GM06990 (cell line): ENCODE measurements around the gene ZACN.

ENCODE experiments used
- DNase-seq: peaks from one replicate; pipeline ENCODE4 v3.0.0-alpha.2; 2011; ENCODE audit not compliant: insufficient read length; ENCODE audit errors: extremely low read depth
- H3K27me3 ChIP-seq: replicated peaks from 2 replicates; pipeline ENCODE4 v1.6.0; 2011; ENCODE audit warnings: low read length; ENCODE audit not compliant: control insufficient read depth, insufficient read depth
- H3K36me3 ChIP-seq: 2 replicates; pipeline ENCODE4 v1.5.1; 2011; ENCODE audit warnings: low read length; ENCODE audit not compliant: control insufficient read depth, insufficient read depth
- H3K4me3 ChIP-seq: replicated peaks from 2 replicates; pipeline ENCODE4 v1.5.1; 2011; ENCODE audit warnings: low read depth, mild to moderate bottlenecking, control low read depth, low read length
- TF ChIP-seq, protein P1 (sequence below): IDR thresholded peaks from 2 replicates; pipeline ENCODE4 v1.5.1; 2011; ENCODE audit warnings: low read length, control low read depth, mild to moderate bottlenecking, inconsistent platforms; ENCODE audit not compliant: insufficient read depth, poor library complexity, severe bottlenecking

The ZACN gene

DNA sequence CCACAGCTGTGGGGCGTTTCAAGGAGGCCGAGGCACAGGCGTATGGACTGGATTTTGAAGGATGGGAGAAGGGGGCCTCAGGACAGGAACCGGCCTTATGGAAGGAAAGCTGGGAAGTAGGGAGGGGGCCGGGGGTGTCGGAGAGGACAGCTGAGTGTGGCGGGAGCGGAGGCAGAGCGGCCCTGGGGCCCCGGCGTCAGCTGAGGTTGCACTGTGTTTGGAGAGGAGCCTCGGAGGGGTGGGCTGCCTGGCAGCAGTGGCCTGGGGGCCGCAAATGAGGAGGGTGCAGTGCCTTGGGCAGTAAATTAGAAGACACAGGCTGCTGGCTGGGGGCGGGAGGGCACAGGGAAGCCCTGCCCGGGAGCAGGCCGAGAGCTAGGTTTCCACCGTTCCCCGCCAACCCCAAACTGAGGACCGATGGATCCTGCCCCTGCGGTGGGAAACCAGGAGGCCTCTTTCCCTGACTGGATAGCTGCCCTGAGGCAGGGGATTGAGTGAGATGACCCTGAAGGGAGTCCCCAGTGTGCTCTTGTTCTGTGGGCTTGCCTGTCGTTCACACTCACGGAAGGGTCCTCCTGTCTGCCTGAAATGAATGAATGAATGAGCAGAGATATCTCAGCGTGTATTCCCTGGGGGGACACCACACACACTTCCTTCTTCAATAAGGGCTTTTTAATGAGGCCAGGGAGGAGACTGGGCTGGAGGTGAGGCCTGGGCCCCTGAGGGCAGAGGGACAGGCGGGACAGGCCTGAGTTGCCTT lies 43.6 kb downstream of the ZACN start:
- Histone ChIP-seq H3K4me3 (no peak overlapping the region), H3K27me3 (no peaks in the 10 kb centered on the region), H3K36me3 (no peaks in the 10 kb centered on the region)
- DNase-seq, result no peak
- TF ChIP-seq, protein P1, sequence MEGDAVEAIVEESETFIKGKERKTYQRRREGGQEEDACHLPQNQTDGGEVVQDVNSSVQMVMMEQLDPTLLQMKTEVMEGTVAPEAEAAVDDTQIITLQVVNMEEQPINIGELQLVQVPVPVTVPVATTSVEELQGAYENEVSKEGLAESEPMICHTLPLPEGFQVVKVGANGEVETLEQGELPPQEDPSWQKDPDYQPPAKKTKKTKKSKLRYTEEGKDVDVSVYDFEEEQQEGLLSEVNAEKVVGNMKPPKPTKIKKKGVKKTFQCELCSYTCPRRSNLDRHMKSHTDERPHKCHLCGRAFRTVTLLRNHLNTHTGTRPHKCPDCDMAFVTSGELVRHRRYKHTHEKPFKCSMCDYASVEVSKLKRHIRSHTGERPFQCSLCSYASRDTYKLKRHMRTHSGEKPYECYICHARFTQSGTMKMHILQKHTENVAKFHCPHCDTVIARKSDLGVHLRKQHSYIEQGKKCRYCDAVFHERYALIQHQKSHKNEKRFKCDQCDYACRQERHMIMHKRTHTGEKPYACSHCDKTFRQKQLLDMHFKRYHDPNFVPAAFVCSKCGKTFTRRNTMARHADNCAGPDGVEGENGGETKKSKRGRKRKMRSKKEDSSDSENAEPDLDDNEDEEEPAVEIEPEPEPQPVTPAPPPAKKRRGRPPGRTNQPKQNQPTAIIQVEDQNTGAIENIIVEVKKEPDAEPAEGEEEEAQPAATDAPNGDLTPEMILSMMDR, result no peak

DNA sequence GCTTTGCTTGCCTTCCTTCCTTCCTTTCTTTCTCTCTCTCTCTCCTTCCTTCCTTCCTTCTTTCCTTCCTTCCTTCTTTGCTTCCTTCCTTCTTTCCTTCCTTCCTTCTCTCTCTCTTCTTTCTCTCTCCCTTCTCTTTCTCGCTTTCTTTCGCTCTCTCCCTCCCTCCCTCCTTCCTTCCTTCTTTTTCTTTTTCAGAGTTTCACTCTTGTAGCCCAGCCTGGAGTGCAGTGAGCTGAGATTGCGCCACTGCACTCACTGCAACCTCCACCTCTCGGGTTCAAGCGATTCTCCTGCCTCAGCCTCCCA lies 44.2 kb downstream of the ZACN start:
- DNase-seq, result no peak
- Histone ChIP-seq H3K27me3 (no peaks in the 10 kb centered on the region), H3K36me3 (no peaks in the 10 kb centered on the region), H3K4me3 (no peak overlapping the region)
- TF ChIP-seq, protein P1, result no peak

DNA sequence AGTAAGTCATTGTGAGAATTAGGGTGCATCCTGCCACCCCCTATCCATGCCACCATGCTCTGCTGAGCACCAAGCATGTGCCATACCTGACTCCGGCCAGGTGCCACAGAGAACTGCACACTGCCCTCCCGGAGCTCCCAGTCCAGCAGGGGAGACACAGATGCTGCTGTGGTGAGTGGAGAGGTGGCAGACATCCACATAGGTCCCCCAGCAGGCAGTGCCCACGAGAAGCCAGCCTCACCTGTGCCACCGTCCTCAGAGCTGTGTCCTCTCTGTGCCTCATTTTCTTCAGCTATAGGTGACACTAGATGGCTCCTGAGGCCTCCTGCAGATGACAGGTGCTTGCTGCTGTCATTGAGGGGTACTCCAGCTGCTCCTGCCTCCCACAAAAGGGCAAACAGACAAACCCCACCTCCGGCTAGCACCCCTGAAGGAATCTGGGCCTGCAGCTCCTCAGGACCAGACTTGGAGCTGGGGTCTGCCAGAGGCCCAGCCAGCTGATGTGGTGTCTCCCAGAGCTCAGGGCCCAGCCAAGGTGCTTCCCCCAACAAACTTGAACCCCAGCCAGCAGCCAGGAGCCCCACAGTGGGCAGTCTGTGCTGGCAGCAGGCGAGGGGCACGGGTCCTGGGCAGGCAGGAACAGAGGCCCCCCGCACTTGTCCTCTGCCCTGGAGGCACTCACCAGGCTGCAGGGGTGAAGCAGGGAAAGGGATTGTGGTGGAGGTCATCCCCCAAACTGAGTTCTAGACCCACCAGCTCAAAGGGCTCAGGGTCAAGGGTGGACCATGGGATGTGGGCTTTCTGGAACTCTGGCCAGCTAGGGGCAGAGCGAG lies 45.0 kb downstream of the ZACN start:
- Histone ChIP-seq H3K27me3 (no peaks in the 10 kb centered on the region), H3K36me3 (no peaks in the 10 kb centered on the region), H3K4me3 (no peak overlapping the region)
- TF ChIP-seq, protein P1, result peak; percentile 29
- no peak for DNase-seq

DNA sequence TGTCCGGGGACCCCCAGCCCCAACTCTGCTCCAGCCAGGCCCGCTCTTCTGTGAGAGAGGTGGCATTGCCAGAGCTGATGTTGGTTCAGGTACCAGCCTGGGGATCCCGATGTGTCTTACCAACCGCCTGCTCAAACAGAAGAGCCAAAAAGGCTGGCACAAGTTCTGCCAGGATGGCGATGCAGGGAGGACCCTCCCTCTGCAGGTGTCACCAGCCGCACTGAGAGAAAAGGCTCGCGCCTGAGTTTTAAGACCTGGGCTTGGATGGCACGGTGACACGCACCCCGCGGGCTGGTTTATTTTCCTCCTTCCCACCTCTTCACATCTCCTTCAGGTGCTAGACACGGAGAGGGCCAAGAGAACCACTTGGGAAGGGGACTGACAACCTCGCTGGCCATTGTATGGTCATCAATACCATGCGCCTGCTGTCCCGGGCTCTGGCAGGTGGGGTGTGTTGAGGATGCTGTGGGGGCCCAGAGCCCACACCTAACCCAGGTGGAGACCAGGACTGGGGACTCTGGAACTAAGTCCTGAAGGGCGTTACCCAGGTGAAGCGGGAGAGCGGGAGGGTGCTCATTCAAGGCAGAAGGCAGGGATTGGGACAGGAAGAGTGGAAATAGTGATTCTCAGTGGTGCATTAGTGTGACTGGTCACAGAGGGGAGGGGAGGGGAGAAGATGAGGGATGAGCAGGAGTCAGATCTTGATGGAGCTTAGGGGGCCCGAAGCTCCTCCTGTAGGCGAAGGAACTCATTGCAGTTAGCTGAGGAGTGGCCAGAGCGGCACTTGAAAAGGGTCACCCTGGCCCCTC lies 45.8 kb downstream of the ZACN start:
- TF ChIP-seq, protein P1, result peak; percentile 49
- H3K27me3 ChIP-seq, result no peaks in the 10 kb centered on the region
- no peak overlapping the region for H3K4me3 ChIP-seq
- DNase-seq, result no peak
- no peaks in the 10 kb centered on the region for H3K36me3 ChIP-seq

DNA sequence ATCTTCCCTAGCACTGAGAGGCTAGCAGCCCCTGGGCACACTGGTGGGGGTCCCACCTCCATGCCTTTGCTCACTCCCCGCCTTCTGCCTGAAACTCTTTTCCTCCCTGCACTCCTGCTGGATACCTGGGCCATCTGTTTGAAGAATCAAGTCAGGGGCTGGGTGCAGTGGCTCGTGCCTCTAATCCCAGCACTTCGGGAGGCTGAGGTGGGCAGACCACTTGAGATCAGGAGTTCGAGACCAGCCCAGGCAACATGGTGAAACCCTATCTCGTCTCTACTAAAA lies 46.4 kb downstream of the ZACN start:
- no peak for DNase-seq
- TF ChIP-seq, protein P1, result no peak
- Histone ChIP-seq H3K4me3 (no peak overlapping the region), H3K36me3 (no peaks in the 10 kb centered on the region), H3K27me3 (no peaks in the 10 kb centered on the region)
